HG03064 (cell line): ENCODE results near the gene UPP1.
"Not testable (repeated sequence)": the region's sequence is repeated elsewhere in the genome, so short reads cannot be mapped to it uniquely, and the experiment has no call there.

ENCODE experiments used
- ATAC-seq: cut with Tn5 transposase; IDR thresholded peaks from one replicate; pipeline ENCODE4 v1.9.1; 2021; ENCODE audit warnings: low read depth; ENCODE audit not compliant: unreplicated experiment

Gene UPP1

DNA sequence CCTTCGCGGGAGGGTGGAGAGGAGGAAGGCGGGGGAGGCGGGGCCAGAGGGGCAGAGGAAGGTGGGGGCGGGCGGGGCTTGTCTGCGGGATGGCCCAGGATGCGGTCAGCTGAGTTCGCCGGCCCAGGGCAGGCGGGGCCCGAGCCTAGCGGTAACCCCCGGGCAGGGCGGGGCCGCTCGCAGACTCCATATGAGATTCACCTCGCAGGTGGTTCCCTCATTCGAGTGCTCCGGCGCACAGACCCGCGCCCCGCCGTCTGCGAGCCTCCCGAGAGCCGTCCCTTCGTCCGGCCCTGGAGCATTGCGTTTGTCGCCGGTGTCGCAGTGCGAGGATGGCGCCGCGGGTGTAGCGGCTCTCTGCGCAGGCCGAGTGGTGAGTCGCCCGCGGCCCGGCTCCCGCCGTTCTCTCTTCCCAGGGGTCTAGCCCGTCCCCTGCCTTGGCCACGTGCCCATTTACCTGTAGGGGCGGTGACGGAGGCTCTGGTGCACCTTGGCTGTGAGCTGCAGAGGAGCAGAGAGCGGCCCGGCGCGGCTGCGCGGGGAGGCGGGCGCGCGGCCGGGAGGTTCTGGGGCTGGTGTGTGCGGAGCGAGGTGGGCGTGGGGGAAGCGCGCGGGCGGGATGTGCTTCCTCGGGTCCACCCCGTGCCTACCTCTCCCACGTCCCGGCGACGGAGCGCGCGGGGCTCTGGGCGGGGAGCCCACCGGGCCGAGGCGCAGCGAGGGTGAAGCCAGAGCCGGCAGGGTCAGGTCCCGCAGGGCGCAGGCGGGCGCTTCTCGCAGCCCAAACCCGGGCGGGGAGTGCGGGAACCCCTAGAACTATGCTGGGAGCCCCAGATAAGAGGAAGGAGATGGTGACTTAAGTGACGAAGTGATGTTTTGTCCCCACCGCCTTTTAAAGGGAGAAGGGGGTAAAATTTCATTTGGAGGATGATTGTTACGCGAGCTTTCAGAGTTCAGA lies at the start of gene UPP1:
UPP1 (plus strand) TSS at position 220 of the 958 bp plus-strand sequence. CDS start 5,519 bp downstream, outside the sequence.
- ATAC-seq = peak; percentile 49

GRCh38 chr7:48040944-48041652 lies 48.0 kb upstream of the UPP1 start:
- ATAC-seq = no peak

DNA sequence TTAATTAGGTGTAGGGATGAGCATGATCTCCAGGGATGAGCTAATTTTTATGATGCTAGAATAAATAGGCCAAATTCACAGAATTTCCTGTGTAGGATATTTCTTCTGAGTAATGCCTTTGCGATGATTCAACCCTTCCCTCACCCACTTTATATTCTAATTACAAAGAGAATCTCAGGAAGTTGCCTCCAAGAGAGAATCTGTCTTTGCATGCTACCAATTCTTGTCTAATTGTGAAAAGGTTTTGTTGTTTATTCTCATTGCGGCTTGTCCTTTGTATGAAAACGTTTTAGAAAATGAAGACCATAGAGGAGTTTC lies 47.5 kb upstream of the UPP1 start:
- ATAC-seq = no peak

DNA sequence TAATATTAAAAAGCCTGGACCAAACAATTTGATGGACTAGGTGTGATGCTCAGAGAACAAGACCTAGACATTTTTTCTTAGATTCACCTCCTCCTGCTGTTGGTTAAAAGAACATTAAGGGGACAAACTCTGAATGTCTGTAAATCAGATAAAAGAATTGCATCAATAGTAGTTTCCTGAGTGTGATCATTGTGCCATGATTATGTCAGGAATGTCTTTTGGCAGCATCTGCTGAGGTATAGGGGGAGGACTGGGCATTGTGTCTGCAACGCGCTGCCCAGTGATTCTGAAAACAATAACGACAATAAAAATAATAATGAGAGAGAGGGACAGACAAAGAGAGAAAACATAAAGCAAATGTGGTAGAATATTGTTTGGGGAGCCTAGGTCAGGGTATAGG lies 46.8 kb upstream of the UPP1 start:
- no peak for ATAC-seq

DNA sequence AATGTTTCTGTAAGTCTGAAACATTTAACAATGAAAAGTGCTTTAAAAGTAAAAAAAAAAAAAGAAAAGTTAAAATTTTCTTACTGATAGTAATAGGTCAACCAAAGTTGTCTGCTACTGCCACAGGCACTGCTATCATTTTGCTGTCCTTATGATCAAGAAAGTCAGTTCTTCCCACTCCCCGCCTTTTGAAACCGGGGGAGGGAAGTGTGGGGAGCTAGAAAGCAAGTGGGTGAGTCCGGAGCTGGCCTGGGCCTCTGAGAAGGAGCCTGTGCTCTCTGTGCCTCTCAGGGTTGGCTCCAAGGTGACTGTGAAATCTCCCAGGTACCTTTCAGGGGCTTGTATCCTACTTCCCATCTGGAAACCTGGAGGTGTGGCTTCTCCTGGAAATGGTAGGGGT lies 46.4 kb upstream of the UPP1 start:
- no peak for ATAC-seq

DNA sequence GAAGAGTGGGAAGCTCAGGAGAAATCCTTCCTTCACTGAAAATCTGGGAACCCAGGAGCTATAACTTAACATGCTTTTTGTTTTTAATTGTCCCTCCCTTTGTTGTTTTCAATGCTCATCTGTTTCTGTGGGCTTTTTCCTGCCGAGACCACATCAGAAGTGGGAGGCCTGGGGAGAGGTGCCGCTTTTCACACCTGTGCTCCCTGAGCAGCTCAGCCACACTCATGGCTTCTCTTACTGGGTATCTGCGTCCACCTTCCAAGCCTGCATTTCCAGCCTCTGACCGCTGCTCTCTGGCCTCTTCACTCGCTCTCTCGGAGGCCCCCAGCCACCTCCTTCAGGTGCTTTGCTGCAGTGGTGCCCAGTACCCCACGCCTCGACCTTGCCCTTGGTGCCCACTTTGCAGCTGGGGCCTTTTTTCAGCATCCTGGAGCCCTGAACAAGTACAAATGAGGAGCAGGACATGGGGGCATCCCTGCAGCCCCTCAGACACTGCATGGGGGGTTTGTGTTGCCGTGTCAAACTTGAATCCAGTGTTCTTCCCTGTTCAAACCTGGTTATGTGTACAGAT lies 43.8 kb upstream of the UPP1 start:
- ATAC-seq = no peak

DNA sequence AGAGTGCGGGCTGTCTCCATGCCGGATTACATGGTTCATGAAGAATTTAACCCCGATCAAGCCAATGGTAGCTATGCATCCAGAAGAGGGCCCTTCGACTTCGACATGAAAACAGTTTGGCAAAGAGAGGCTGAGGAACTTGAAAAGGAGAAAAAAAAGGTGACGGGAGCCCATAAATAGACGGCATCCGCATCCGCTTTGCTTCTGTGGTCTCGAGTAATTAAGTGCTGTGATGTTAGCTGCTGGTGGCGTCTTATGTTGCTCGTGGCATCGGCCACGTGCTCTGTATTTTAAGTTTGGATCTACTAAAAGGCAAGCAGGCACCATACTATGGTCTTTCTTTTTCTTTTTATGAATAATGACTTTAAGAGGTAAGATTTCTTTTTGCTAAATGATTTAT lies 42.6 kb upstream of the UPP1 start:
- no peak for ATAC-seq

DNA sequence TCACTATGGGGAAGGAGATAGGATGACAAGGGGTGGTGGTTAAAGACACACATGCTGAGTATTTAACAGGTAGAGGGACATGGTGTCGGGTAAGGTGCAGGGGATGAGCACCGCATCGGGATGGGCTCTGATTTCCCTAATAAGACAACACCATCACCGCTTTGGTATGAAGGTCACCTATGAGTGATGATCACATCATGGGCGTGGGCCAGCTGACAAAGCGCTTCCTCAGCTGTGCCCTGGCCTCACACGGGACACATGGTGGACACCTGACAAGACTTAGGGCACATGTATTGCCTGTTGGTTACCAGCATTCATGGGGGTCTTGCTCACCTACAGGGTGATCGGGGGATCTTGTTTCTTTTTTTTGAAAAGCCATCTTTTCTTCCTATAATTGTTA lies 41.0 kb upstream of the UPP1 start:
- ATAC-seq = no peak

DNA sequence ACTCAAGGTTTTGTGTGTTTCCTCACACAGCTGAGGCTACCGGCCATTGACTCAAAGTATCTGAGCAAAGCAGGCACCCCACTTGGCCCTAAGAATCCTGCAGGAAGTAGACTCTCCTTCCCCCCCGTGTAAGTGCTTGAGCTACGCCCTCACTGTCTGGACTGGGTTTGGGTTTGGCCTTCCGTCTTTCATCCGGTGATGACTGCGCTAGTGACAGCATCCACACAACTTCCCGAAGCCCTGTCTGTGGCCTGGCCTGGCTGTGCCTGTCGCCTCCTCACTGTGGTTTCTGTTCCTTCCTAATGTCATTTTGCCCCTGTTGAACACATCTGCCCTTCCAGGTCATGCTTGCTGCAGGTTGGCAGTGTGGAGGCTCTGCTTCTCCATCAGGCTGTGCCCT lies 39.2 kb upstream of the UPP1 start:
- ATAC-seq = no peak

- ATAC-seq = no peak
Observed at GRCh38 chr7:48052748-48053147, 36.3 kb upstream of the UPP1 start.

GRCh38 chr7:48053736-48054135 lies 35.3 kb upstream of the UPP1 start:
- ATAC-seq = no peak

- no peak for ATAC-seq
Observed at GRCh38 chr7:48058990-48059389, 30.1 kb upstream of the UPP1 start.

- ATAC-seq = no peak
Observed at GRCh38 chr7:48059706-48060105, 29.4 kb upstream of the UPP1 start.

DNA sequence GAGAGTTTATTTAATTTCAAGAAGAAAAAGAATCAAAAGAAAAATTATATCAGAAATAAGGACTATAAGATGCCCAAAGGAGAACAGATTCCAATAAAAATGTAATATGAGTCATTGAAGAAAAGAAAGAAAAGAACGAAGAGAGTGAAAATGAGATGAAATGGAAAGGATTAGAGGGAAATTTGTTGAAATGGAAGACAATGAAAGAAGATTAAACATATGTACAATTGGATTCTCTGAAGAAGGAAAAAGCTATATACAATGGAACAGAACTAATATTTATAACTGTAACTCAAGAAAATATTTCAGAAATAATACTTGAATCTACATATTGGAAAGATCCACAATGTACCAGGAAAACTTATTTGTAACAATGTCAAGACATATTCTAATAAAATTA lies 25.1 kb upstream of the UPP1 start:
- no peak for ATAC-seq

DNA sequence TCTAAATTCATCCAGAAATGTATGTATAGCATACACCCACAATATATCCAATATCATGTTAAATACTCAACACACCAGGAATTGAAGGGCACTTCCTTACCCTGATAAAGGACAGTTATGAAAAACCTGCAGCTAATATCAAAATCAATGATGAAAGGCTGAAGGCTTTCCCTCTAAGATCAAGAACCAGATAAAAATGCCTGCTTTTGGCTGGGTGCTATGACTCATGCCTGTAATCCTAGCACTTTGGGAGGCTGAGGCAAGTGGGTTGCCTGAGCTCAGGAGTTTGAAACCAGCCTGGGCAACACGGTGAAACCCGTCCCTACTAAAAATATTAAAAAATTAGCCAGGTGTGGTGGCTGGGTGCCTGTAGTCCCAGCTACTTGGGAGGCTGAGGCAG lies 21.6 kb upstream of the UPP1 start:
- no peak for ATAC-seq

DNA sequence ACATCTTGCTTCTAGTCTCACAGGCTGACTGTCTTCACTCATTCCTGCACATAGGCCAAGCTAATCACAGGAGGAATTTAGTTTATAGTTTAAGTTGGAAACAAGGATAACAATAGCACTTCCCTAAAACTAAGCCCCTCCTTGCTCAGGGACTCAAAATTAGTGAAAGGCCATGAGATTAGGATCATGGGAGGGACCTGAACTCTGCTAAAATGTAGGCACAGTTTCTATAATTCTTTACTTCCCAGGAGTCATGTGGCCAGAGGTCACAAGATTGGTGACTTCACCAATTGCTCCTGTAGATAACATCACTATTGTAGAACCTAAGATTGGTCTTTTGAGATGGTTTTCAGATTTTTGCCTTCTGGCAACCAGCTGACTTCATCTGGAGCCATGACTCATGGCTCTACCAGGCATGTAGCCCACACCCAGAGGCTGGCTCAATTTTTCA lies 14.8 kb upstream of the UPP1 start:
- no peak for ATAC-seq

- ATAC-seq = no peak
Observed at GRCh38 chr7:48077423-48077822, 11.6 kb upstream of the UPP1 start.

DNA sequence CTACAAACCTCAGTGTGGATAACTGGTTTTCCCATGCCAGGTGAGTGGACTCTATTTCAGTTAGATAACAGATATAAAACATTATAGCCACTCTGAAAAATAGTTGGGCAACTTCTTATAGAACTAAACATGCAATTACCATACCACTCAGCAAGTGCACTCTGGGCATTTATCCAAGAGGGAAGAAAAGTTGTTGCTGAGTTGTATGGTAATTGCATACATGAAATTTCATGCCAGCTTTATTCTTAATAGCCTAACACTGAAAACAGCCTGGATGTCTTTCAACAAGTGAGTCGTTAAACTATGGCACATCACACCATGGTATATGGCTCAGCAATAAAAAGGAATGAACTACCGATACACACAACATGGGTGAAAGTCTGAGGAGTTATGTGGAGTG lies 10.6 kb upstream of the UPP1 start:
- ATAC-seq = no peak

DNA sequence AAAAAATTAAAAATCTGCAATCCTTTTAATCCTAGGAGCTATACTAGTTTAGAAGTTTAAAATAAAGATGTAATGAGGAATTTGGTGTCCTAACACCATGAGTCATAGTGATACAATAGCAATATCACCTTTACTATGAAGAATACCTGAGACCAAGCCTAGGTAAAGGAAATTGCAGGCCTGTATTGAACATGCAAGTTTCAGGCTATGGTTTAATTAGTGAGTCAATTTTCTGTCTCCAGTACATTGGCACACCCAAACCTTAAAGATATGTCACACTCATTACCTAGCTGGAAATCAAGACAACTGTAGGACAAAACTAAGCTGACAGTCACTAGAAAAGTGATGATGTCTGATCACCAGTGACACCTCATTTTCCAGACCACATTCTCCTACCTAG lies 6.7 kb upstream of the UPP1 start:
- not testable (repeated sequence) for ATAC-seq

DNA sequence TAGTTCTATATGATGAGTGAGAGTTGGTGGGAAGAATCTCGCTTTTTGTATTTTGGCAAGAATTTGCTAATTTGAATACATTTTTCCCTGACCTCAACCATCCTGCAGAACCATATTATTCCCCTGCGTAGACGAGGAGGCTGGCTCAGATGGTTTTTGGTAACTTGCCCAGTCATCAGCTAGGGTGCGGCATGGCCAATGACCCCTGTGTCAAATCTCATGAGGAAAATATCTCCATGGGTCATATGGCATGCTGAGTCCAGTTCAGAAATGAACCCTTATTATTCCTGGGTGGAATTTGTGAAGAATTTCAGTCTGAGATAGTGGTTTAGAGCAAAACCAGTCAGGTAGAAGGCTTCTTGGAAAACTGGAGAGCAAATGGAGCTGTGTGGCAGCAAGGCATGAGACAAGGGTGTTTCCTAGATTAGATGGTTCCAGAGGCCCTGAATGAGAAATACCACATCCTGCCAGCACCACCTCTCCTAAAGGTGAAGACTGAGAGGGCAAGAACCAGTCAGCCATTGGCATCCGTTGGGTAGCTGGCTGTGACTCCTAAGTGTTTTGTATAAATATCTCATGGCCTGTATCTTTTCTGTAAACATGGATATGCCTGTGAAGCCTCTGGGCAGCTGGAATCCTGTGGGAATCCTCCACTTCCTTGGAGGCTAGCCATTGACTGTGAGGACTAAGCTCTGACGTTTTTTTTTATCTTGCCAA lies 5.8 kb upstream of the UPP1 start:
- no peak for ATAC-seq
